Measurements from ENCODE around the gene ZNHIT1. TPM values are rescaled to one million over a fixed set of nuclear protein-coding genes. Genes with fewer than 3 reads are reported as not detected.
A peak's percentile ranks its signal among the peaks of the same experiment; 100 is the strongest.

ZNHIT1 gene
- 57.1 TPM for total RNA-seq

- peak; percentile 97 for DNase-seq (ENCODE audit: low spot score)
These were observed at the start of gene ZNHIT1, which contains the start of gene PLOD3 for GRCh38 chr7:101217388-101218235. Gene ZNHIT1 (plus strand): TSS chr7:101218165. CDS start chr7:101218196, 31 bp downstream. Gene PLOD3 (minus strand): TSS chr7:101217581. CDS start chr7:101217274, 307 bp downstream.

GRCh38 chr7:101168412-101169049, 49.4 kb upstream of the ZNHIT1 start:
- DNase-seq (ENCODE audit: low spot score), result no peak

- DNase-seq (ENCODE audit: low spot score), result no peak
These were observed 48.7 kb upstream of the ZNHIT1 start for GRCh38 chr7:101169110-101169837.

- no peak for DNase-seq (ENCODE audit: low spot score)
These were observed 48.0 kb upstream of the ZNHIT1 start for GRCh38 chr7:101169838-101170551.

- DNase-seq (ENCODE audit: low spot score), result no peak
These were observed 47.1 kb upstream of the ZNHIT1 start for GRCh38 chr7:101170617-101171441.

GRCh38 chr7:101171442-101171837, 46.5 kb upstream of the ZNHIT1 start:
- DNase-seq (ENCODE audit: low spot score), result no peak

- DNase-seq (ENCODE audit: low spot score), result no peak
These were observed 45.7 kb upstream of the ZNHIT1 start for GRCh38 chr7:101172005-101172853.

GRCh38 chr7:101172854-101173751, 44.9 kb upstream of the ZNHIT1 start:
- DNase-seq (ENCODE audit: low spot score), result peak; percentile 76

GRCh38 chr7:101173752-101174244, 44.2 kb upstream of the ZNHIT1 start:
- no peak for DNase-seq (ENCODE audit: low spot score)

- no peak for DNase-seq (ENCODE audit: low spot score)
These were observed 43.6 kb upstream of the ZNHIT1 start for GRCh38 chr7:101174322-101174854.

GRCh38 chr7:101175664-101176063, 42.3 kb upstream of the ZNHIT1 start:
- DNase-seq (ENCODE audit: low spot score), result no peak

- no peak for DNase-seq (ENCODE audit: low spot score)
These were observed 40.3 kb upstream of the ZNHIT1 start for GRCh38 chr7:101177644-101178043.

- DNase-seq (ENCODE audit: low spot score), result no peak
These were observed 38.8 kb upstream of the ZNHIT1 start for GRCh38 chr7:101179117-101179516.

GRCh38 chr7:101179713-101180112, 38.3 kb upstream of the ZNHIT1 start:
- DNase-seq (ENCODE audit: low spot score), result no peak

- DNase-seq (ENCODE audit: low spot score), result no peak
These were observed 37.7 kb upstream of the ZNHIT1 start, which contains the start of gene NAT16 for GRCh38 chr7:101180130-101180755. Gene NAT16 (minus strand): TSS chr7:101180293. CDS start chr7:101174807, 5,486 bp downstream.

GRCh38 chr7:101185258-101185839, 32.6 kb upstream of the ZNHIT1 start:
- DNase-seq (ENCODE audit: low spot score), result no peak

- DNase-seq (ENCODE audit: low spot score), result no peak
These were observed 31.8 kb upstream of the ZNHIT1 start for GRCh38 chr7:101186194-101186593.
